Large intestine (tissue), 3 donors: ENCODE measurements around the gene DHRS12. TPM values are rescaled to one million over a fixed set of nuclear protein-coding genes. Genes with fewer than 3 reads are reported as not detected.
"Not testable (repeated sequence)": the region's sequence is repeated elsewhere in the genome, so short reads cannot be mapped to it uniquely, and the experiment has no call there.

Experiments used
- DNase-seq, 2 donors: peaks; one replicate each; pipeline versions ENCODE4 v3.0.0 to v3.0.0-alpha.2; 2013
- H3K27ac ChIP-seq: one replicate; pipeline ENCODE4 v1.5.1; 2013; ENCODE audit warnings: low read length
- H3K27me3 ChIP-seq: 2 replicates; pipeline ENCODE4 v1.6.1; 2013; ENCODE audit warnings: low read length; ENCODE audit not compliant: control insufficient read depth, insufficient read depth
- H3K36me3 ChIP-seq: 2 replicates; pipeline ENCODE4 v1.6.1; 2013; ENCODE audit warnings: low read length; ENCODE audit not compliant: control insufficient read depth, insufficient read depth
- H3K4me1 ChIP-seq: one replicate; pipeline ENCODE4 v1.6.1; 2013; ENCODE audit warnings: low read length; ENCODE audit not compliant: control insufficient read depth, insufficient read depth
- H3K4me3 ChIP-seq: one replicate; pipeline ENCODE4 v1.5.1; 2013; ENCODE audit warnings: low read length
- H3K9me3 ChIP-seq: one replicate; pipeline ENCODE4 v1.6.1; 2013; ENCODE audit warnings: mild to moderate bottlenecking, low read depth, low read length, moderate library complexity; ENCODE audit not compliant: control insufficient read depth
- WGBS: methylation state at CpG from one replicate; pipeline ENCODE4 v1.1.5; 2013; ENCODE audit warnings: low lambda C conversion rate; ENCODE audit not compliant: insufficient coverage; 5-methylcytosine and 5-hydroxymethylcytosine counted together
- polyA plus RNA-seq: library from polyadenylated mRNA; unstranded; fragments of 120-200 nt; gene quantifications from one replicate; pipeline ENCODE4 v1.2.1, GENCODE V29; 2013

Gene DHRS12
- polyA plus RNA-seq, 1 donor: 19.3 TPM

DNA sequence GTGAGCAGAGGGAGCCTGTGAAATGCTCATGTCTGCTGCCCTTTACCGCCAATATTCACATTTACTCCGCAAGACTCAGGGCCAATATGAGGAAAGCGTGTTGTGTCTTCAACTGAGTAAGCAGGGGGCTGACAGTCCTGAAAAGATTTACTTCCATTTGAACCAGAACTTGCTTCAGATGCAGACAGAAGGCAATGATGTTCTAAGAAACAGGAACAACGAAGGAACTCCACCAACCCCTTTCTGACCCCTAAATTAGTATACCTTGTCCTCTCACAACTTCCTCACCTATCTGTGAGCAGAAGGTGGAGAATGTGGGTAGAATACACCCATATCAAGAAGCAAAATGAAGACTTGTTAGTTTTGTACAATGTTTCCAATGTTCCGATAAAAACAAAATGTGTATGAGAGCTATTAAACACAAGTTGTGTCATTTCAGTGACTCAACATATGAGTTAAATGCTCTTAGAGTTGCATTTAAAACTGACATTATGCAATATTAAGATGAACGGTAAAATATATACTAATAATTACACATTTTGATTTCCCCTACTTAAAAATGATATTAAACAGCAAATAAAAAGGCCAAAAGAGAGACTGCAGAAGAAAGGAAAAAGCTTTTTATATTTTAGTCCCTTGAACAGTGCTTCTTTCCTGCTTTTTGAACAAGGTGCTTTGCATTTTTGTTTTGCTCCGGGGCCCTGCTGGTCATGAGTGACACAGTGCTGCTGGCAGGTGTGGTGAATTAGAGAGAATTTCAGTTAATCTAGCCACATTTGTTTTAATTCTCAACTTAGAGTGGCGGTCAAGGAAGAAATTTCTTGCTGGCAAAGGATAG is 25.0 kb upstream of the DHRS12 start:
- Histone ChIP-seq H3K4me3 (no peak overlapping the region), H3K27ac (no peak overlapping the region), H3K36me3 (no peaks in the 10 kb centered on the region), H3K4me1 (no peaks in the 10 kb centered on the region), H3K9me3 (no peaks in the 10 kb centered on the region), H3K27me3 (no peaks in the 10 kb centered on the region)
- no peak for DNase-seq
- WGBS: 100% methylated on average over 1 of the region's 8 CpGs

DNA sequence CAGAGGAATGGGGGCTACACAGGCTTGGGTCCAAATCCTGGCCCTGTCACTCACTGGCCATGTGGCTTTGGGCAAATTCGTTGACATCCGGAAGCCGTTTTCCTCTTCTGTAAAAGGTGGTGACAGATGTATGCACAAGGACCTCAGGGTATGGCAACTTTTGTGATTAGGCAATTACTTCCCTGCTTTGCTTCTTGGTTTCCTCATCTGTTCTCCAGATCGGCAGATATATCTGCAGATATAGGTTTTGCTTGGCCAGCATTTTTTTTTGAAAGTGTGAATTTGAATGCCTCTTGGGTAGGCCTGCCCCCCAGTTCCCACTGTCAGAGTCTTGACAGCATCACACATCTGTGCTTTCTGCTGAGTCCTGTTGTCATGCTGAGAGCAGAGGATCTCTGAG is 23.3 kb upstream of the DHRS12 start:
- Histone ChIP-seq H3K9me3 (no peaks in the 10 kb centered on the region), H3K4me3 (no peak overlapping the region), H3K27me3 (no peaks in the 10 kb centered on the region), H3K4me1 (no peaks in the 10 kb centered on the region), H3K27ac (no peak overlapping the region), H3K36me3 (no peaks in the 10 kb centered on the region)
- DNase-seq: no peak
- WGBS: no CpG with 5 or more reads among the region's 4 CpGs

DNA sequence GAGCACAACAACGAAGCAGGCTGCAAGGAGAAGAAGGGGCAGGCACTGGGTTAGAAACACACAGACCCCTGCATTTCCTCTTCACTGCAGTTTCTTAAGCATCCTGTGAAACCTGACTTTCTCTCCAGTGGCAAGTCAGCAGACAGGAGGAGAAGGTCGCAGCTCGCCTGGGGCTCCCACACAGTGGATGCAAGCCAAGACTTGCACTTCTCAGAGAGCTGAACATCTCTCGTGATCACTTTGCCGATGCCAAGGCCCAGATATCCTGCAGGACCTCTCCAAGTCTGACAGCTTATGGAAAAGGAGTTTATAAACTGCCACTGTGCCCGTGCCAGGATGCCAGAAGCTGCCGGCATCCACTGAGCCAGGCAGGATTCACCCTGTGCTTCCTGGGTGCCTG is 22.6 kb upstream of the DHRS12 start:
- Histone ChIP-seq H3K4me1 (no peaks in the 10 kb centered on the region), H3K27ac (no peak overlapping the region), H3K9me3 (no peaks in the 10 kb centered on the region), H3K4me3 (no peak overlapping the region), H3K36me3 (no peaks in the 10 kb centered on the region), H3K27me3 (no peaks in the 10 kb centered on the region)
- DNase-seq: no peak
- no CpG with 5 or more reads among the region's 7 CpGs for WGBS

DNA sequence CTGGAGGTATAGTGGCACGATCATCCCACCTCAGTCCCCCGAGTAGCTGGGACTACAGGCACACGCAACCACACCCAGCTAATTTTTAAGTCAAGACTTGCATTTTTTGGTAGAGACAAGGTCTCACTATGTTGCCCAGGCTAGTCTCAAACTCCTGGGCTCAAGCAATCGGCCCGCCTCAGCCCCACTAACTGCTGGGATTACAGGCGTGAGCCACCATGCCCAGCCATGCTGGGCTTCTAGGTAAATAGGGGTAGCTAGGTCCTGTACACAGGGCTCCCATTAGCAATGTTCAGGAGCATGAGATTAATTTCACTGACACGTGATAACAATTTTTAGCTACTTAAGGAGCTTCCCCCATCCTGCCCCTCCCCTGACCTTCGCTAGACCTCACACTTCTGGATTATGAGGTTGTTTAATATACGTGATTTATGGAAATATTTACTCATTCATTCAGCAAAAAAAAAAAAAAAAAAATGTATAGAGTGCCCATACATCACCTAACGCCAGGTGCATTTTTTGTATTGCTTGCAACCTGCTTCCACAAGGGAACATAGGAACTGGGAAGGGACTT is 21.8 kb upstream of the DHRS12 start:
- no CpG with 5 or more reads among the region's 10 CpGs for WGBS
- no peaks in the 10 kb centered on the region for H3K4me1 ChIP-seq
- no peak for DNase-seq
- no peaks in the 10 kb centered on the region for H3K36me3 ChIP-seq
- H3K9me3 ChIP-seq: no peaks in the 10 kb centered on the region
- H3K27ac ChIP-seq: no peak overlapping the region
- H3K27me3 ChIP-seq: no peaks in the 10 kb centered on the region
- H3K4me3 ChIP-seq: no peak overlapping the region

DNA sequence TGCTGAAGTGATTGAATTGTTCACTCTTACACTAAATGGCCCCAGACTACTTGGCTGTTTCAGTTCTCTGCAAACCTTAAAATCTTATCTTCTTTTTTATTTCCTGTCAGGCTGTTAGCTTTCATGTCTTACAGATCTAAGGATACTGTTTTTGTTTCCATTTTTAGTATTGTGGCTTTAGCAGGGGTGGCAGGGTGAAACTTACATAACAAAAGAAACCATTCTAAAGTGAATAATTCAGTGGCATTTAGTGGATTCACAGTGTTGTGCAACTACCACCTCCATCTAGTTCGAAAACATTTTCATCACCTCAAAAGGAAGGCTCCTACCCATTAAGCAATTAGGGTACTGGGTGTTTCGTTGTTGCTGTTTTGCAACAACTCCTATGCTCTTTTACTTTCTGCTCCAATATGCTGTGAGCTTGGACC is 21.2 kb upstream of the DHRS12 start:
- Histone ChIP-seq H3K4me3 (no peak overlapping the region), H3K4me1 (no peaks in the 10 kb centered on the region), H3K9me3 (no peaks in the 10 kb centered on the region), H3K27me3 (no peaks in the 10 kb centered on the region), H3K36me3 (no peaks in the 10 kb centered on the region), H3K27ac (no peak overlapping the region)
- no CpG with 5 or more reads among the region's 2 CpGs for WGBS
- no peak for DNase-seq

DNA sequence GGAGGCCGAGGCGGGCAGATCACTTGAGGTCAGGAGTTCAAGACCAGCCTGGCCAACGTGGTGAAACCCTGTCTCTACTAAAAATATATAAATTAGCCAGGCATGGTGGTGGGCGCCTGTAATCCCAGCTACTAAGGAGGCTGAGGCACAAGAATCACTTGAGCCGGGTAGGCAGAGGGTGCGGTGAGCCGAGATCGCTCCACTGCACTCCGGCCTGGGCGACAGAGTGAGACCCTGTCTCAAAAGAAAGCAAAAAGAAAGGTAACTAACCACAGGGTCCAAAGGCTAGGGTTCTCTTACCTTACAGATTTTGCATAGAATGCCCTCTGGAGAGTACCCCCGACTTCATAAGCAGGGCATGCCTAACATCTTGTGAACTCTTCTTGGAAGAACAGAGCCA is 20.7 kb upstream of the DHRS12 start:
- H3K27me3 ChIP-seq, DNase-seq, H3K27ac ChIP-seq, H3K36me3 ChIP-seq, H3K4me3 ChIP-seq, H3K4me1 ChIP-seq, H3K9me3 ChIP-seq: not testable (repeated sequence)
- WGBS: no CpG with 5 or more reads among the region's 11 CpGs

DNA sequence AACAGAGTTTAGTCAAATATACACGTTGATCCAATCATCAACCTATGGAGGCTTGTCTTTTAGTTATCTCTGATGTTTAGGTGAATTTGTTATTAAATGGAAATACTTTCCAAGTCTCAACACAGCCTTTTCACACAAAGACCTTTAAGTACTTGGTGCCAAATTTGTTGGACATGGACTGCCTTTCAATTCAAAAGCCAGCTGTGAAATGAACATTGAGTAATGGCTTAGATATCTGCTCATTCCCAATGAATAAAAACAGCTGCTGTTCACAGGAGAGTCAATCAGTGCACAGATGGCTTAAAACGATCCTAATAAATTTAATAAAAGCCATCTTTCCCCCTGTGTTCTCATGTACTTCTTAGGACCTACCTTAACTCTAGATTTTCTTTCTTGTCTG is 19.9 kb upstream of the DHRS12 start:
- H3K4me1 ChIP-seq: no peaks in the 10 kb centered on the region
- no peak overlapping the region for H3K27ac ChIP-seq
- H3K4me3 ChIP-seq: no peak overlapping the region
- no peaks in the 10 kb centered on the region for H3K36me3 ChIP-seq
- no peak for DNase-seq
- 75% methylated on average over 1 of the region's 2 CpGs for WGBS
- no peaks in the 10 kb centered on the region for H3K27me3 ChIP-seq
- no peaks in the 10 kb centered on the region for H3K9me3 ChIP-seq

DNA sequence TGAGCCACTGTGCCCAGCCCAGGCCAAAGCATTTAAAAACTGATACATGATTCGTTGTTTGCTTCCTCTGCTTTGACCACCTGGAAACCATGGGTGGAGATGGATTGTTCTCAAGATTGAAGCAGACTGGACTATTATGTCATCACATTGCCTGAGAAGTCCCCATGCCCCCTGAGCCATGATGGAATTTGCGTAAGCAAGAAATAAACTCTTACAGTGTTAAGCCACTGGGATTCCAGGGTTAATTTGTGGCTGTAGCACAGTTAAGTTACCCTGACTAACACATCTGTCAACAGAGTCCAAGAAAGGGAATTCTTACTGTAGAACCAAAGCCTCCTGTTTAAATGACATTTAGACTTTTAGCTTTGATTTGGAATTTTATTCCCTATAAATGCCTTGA is 19.4 kb upstream of the DHRS12 start:
- no CpG with 5 or more reads among the region's 2 CpGs for WGBS
- H3K4me1 ChIP-seq: no peaks in the 10 kb centered on the region

DNA sequence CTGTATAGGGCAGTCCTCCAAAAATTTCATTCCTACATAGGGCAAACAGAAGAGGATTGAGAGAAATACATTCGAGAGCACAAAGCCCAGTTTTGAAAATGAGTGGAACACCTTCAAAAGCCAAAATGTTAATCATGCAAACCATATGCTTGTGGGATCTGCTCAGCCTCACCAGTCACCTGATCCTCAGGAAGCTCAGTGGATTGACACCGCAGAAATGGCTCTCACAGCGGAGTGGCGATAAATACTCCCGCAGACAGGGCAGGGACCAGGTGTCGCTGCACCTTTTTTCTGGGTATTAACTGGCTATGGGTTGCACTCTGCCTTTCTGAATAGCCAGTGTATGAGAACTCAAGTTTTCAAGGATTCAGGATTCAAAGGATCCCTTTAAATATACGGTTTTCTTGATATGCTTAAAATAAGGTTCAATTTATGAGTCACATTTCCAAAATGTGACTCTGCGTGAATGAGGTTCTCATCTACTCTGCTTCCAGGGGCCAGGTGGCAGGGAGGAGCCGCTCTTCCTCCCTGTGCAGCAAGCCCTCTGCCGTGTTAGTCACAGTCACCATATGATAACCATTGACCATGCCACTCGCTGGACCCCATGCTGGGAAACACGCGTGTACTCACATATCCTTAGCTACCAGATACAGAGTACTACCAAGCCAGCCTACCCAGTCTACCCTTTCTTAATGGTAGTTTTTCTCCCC is 18.3 kb upstream of the DHRS12 start:
- Histone ChIP-seq H3K27me3 (peaks cover 5% of the 10 kb centered on the region), H3K4me3 (no peak overlapping the region), H3K9me3 (no peaks in the 10 kb centered on the region), H3K4me1 (no peaks in the 10 kb centered on the region), H3K36me3 (no peaks in the 10 kb centered on the region), H3K27ac (no peak overlapping the region)
- no CpG with 5 or more reads among the region's 13 CpGs for WGBS
- no peak for DNase-seq

More for the DNA sequence above, 19.4 kb upstream of the DHRS12 start:
- no peak overlapping the region for H3K27ac ChIP-seq
- no peak for DNase-seq
- H3K4me3 ChIP-seq: no peak overlapping the region
- H3K36me3 ChIP-seq: no peaks in the 10 kb centered on the region
- no peaks in the 10 kb centered on the region for H3K9me3 ChIP-seq
- no peaks in the 10 kb centered on the region for H3K27me3 ChIP-seq

DNA sequence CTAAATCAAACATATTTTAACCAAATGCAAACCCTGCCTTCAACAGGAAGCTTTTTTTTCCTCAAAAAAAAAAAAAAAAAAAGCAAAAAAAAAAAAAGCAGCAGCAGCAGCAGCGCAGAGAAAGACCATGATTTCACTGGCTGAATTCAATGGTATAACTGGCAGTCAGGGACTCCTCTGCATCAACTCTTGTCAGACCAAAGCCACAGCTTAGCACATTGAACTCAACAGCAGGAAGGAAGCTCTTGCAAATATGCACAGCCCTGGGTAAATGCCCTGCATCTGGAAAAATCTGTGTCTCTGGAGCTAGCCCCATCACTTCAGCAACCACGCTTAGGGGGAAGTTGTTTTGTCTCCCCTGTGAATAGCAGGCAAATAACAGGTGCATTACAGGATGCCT is 17.6 kb upstream of the DHRS12 start:
- Histone ChIP-seq H3K27me3 (peaks cover 11% of the 10 kb centered on the region), H3K27ac (no peak overlapping the region), H3K36me3 (no peaks in the 10 kb centered on the region), H3K4me3 (no peak overlapping the region), H3K9me3 (no peaks in the 10 kb centered on the region), H3K4me1 (no peaks in the 10 kb centered on the region)
- no peak for DNase-seq
- no CpG with 5 or more reads among the region's 2 CpGs for WGBS
